Activated CD4-positive, alpha-beta memory T cell treated with anti-CD3 and anti-CD28 coated beads, Interleukin-2, amount 10 ng/mL, durations not matched to agents 7 days and 5 days (primary cell): Measurements from ENCODE around the gene ZBTB43. TPM values are rescaled to one million over a fixed set of nuclear protein-coding genes. Genes with fewer than 3 reads are reported as not detected.
"Not testable (repeated sequence)": the region's sequence is repeated elsewhere in the genome, so short reads cannot be mapped to it uniquely, and the experiment has no call there.

Source experiments
- CTCF ChIA-PET: fragments of 350-600 bp; sonication (Branson Sonifier 250); formaldehyde crosslinking; loops from one replicate; lab custom pipeline; 2021; ENCODE audit warnings: antibody characterized with exemption, inconsistent platforms; lab: Charles Lee
- POLR2A ChIA-PET: fragments of 350-600 bp; sonication (Branson Sonifier 250); formaldehyde crosslinking; loops from one replicate; lab custom pipeline; 2021; ENCODE audit warnings: antibody characterized with exemption; lab: Charles Lee
- DNase-seq: peaks from one replicate; pipeline ENCODE4 v3.0.0-alpha.2; 2020
- H3K27ac Mint-ChIP-seq: one replicate; pipeline ENCODE4 v1.8.0; 2021; ENCODE audit warnings: mild to moderate bottlenecking, mixed read lengths
- H3K27me3 Mint-ChIP-seq: one replicate; pipeline ENCODE4 v1.8.0; 2021; ENCODE audit warnings: mixed read lengths
- H3K36me3 Mint-ChIP-seq: one replicate; pipeline ENCODE4 v1.8.0; 2021; ENCODE audit warnings: low read depth, mixed read lengths
- H3K4me1 Mint-ChIP-seq: one replicate; pipeline ENCODE4 v1.8.0; 2021; ENCODE audit warnings: mixed read lengths
- H3K4me3 Mint-ChIP-seq: one replicate; pipeline ENCODE4 v1.8.0; 2021; ENCODE audit warnings: mild to moderate bottlenecking, mixed read lengths
- H3K9me3 Mint-ChIP-seq: one replicate; pipeline ENCODE4 v1.8.0; 2021; ENCODE audit warnings: mixed read lengths
- total RNA-seq, 2 experiments: library from RNA; stranded (reverse); gene quantifications; one replicate each; pipeline ENCODE4 v1.2.3, GENCODE V29; 2021

The ZBTB43 gene
- total RNA-seq, 2 experiments from 2014 or later: 40.8 to 41.0 TPM

DNA sequence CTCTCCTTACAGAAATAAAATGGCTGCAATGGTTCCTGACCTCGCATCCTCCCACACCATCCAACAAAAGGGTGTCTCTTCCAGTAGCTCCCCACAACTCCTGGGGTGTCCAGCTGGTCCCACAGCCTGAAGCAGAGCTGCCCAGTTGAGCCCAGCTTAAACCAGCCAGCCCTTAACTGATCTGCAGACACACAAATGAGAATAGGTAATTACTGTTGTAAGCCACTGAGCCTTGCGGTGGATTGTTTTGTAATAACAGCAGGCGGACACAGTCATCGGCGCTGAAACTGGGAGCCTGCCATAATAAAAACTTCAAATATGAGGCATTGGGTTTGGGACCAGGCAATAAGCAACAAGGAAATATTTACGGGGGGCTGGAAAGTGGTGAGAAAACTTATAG, 10.4 kb upstream of the ZBTB43 start:
- H3K36me3 Mint-ChIP-seq: no peaks in the 10 kb centered on the region
- CTCF ChIA-PET: interaction anchor here (1.0 to 3.0 kb wide), 2 partner anchors 12 to 92 kb away, joined by 3 to 14 read pairs; no protein-coding TSS in a partner anchor
- H3K27ac Mint-ChIP-seq: no peak overlapping the region
- peaks cover 35% of the 10 kb centered on the region for H3K27me3 Mint-ChIP-seq
- no peak for DNase-seq
- POLR2A ChIA-PET: no interaction called here
- H3K4me3 Mint-ChIP-seq: no peak overlapping the region
- H3K9me3 Mint-ChIP-seq: no peaks in the 10 kb centered on the region
- H3K4me1 Mint-ChIP-seq: peaks cover 2% of the 10 kb centered on the region

DNA sequence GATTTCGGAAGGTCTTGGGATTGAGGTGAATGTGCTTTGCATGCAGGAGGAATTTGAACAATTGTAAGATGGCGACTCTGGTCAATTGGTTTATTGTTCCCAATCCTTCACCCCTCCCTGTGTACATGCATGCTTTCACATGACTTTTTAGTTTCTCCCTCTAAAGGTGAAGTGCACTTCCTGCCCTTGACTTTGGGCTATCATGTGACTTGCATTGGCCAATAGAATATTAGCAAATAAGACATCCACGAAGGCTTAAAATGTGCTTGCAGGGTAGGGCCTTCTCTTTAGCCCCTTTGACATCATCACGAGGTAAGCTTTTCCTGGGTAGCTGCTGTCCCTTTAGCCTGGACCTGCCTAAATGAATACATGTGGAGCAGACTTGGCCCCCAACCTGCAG, 8.1 kb upstream of the ZBTB43 start:
- Mint-ChIP-seq H3K9me3 (no peaks in the 10 kb centered on the region), H3K36me3 (no peaks in the 10 kb centered on the region), H3K4me1 (peaks cover 2% of the 10 kb centered on the region), H3K4me3 (no peak overlapping the region), H3K27ac (no peak overlapping the region), H3K27me3 (peaks cover 20% of the 10 kb centered on the region)
- DNase-seq: no peak
- ChIA-PET CTCF (interaction anchor here (1.4 kb wide), 1 partner anchor 14 kb away, joined by 3 read pairs; no protein-coding TSS in a partner anchor), POLR2A (no interaction called here)

DNA sequence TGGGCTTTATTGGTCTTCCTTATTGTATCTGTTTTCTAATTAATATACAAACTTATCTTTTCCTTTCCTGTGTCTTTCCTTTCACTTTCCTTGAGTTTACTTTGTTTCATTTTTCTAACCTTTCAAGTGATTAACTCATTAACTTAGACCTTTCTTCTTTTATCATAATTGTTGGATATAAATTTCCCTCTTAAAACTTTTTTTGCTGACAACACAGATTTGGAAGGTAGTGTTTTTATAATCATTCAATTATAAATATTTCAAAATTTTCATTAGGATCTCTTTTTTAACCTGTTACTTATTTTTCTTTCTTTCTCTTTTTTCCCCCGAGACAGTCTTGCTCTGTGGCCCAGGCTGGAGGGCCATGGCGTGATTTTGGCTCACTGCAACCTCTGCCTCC, 6.9 kb upstream of the ZBTB43 start:
- peaks cover 8% of the 10 kb centered on the region for H3K4me1 Mint-ChIP-seq
- ChIA-PET CTCF (interaction anchor here (1.4 kb wide), 1 partner anchor 16 kb away, joined by 3 read pairs; no protein-coding TSS in a partner anchor), POLR2A (no interaction called here)
- no peak for DNase-seq
- no peaks in the 10 kb centered on the region for H3K9me3 Mint-ChIP-seq
- peaks cover 12% of the 10 kb centered on the region for H3K27me3 Mint-ChIP-seq
- H3K4me3 Mint-ChIP-seq: no peak overlapping the region
- no peaks in the 10 kb centered on the region for H3K36me3 Mint-ChIP-seq
- no peak overlapping the region for H3K27ac Mint-ChIP-seq

DNA sequence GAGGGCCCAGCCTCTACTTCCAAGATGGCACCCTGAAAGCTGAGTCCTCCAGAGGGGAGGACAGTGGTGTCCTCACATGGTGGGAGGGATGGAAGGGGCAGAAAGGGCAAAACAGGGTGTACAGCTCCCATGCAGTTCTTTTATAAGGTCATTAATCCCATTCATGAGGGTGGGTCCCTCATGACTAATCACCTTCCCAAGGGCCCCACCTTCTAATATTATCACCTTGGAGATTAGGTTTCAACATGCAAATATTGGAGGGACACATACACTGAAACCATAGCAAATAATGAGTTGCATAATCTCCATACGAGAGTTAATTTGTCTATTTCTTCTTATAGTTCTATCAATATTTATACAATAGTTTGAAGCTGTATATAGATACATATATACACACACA, 5.8 kb upstream of the ZBTB43 start:
- Mint-ChIP-seq H3K27me3 (peaks cover 6% of the 10 kb centered on the region), H3K4me3 (no peak overlapping the region), H3K27ac (no peak overlapping the region), H3K9me3 (no peaks in the 10 kb centered on the region), H3K4me1 (peaks cover 10% of the 10 kb centered on the region), H3K36me3 (no peaks in the 10 kb centered on the region)
- no peak for DNase-seq
- ChIA-PET CTCF (interaction anchor here (0.8 to 1.1 kb wide), 2 partner anchors 10 to 92 kb away, joined by 3 to 4 read pairs; no protein-coding TSS in a partner anchor), POLR2A (no interaction called here)

DNA sequence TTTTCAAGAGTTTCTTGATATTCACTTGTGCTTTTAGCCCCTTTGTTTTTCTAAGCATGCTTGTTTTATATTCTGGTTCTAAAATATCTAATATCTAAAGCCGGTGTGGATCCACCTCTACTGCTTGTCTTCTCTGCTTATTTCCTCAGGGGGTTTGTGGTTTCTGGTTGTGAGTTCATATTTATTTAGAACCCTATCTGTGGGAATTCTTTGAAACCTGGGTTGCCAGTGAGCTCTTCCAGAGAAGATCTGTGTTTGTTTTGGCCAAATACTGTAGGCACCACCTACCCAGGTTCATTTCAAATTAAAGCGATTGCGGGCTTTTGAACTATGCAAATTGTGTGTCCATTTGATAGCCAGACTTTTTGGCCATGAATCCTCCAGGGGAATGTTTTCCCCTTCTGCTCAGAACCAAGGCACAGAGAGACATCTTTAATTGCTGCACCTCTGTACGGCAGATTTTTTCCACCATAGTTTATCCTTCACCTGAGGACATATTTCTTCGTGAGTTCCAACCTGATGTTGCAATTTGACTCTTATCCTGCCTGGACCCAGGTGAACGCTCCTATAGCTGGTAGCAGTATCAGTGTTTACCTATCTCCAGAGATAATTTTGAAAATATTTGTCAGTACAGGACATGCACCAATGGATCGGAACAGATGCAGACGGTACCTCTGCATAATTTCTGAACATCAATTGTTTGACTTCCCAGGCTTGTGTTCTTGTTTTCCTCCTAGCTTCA, 2.4 kb upstream of the ZBTB43 start:
- ChIA-PET CTCF (interaction anchor here (1.0 to 1.1 kb wide), 3 partner anchors 21 to 112 kb away, joined by 3 to 5 read pairs (median 3); no protein-coding TSS in a partner anchor), POLR2A (no interaction called here)
- H3K27me3 Mint-ChIP-seq: no peaks in the 10 kb centered on the region
- DNase-seq: no peak
- no peak overlapping the region for H3K27ac Mint-ChIP-seq
- H3K9me3 Mint-ChIP-seq: no peaks in the 10 kb centered on the region
- peaks cover 17% of the 10 kb centered on the region for H3K36me3 Mint-ChIP-seq
- peaks cover 34% of the 10 kb centered on the region for H3K4me1 Mint-ChIP-seq
- H3K4me3 Mint-ChIP-seq: no peak overlapping the region

DNA sequence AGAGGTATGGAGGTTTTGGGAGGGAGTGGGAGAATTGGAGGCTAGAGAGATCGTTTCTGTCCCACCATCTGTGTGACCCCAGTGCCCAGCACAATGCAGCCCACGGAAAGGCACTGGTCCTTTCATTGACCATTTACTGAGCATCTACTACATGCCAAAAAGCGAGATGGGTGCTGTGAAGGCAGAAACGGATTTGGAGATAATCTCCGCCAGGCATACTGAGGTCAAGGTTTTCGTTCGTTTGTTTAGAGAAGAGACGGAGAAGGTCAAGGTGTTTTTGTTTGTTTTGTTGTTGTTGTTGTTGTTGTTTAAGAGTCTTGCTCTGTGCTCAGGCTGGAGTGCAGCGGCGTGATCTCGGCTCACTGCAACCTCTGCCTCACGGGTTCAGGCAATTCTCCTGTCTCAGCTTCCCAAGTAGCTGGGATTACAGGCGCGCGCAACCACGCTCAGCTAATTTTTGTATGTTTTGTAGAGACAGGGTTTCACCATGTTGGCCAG, 593 bp upstream of the ZBTB43 start:
- Mint-ChIP-seq H3K4me3 (peak overlapping the region; percentile 84), H3K27ac (peak overlapping the region; percentile 97), H3K36me3 (peaks cover 27% of the 10 kb centered on the region), H3K27me3 (no peaks in the 10 kb centered on the region), H3K4me1 (peaks cover 43% of the 10 kb centered on the region), H3K9me3 (no peaks in the 10 kb centered on the region)
- CTCF ChIA-PET: interaction anchor here (2.0 to 4.0 kb wide), 4 partner anchors 23 to 101 kb away, joined by 4 to 34 read pairs (median 6); no protein-coding TSS in a partner anchor
- POLR2A ChIA-PET: interaction anchor here (0.5 to 3.1 kb wide), 24 partner anchors 12 to 1604 kb away, joined by 3 to 28 read pairs (median 4); partner anchors contain the start of genes RALGPS1 and ZNF79
- no peak for DNase-seq

DNA sequence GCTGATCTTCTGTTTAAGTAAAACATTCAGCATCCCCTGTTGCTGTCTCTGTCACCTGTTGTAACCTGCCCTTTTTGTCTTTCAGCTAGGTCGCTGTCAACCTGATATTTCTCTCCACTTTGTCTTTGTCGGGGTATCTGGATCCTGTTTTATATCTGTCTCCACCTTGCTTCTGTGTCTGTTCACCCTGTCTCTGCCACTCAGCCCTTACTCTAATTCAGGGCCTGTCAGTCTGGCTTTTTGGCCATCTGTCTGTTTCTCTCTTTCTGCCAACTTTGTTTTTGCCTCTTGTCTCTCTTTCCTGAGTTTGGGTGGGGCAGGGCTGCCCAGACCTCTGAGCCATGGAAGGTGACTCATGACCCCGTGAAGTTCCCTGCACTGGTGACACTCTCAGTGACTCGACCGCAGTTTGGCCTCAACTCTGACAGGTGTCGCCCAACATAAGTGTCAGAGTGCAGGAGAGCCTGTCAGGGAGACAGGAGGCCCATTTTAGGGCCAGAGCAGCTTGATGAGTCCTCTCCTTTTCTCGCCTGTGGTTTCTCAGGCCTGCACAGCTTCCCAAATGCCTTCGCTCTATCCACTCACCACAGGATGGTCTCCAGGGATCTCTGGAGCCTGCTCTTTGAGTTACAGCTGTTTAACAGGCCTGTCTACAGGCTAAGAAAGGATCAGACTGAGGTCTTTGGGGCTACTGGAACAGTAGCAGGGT, 868 bp downstream of the ZBTB43 start:
- ChIA-PET CTCF (interaction anchor here (1.3 to 4.0 kb wide), 5 partner anchors 24 to 103 kb away, joined by 3 to 34 read pairs (median 6); no protein-coding TSS in a partner anchor), POLR2A (interaction anchor here (0.6 to 3.1 kb wide), 34 partner anchors 10 to 1606 kb away, joined by 3 to 28 read pairs (median 4); partner anchors contain the start of genes HSPA5, LRSAM1, RPL12 and ZBTB34)
- peak; percentile 91 for DNase-seq
- no peaks in the 10 kb centered on the region for H3K27me3 Mint-ChIP-seq
- peak overlapping the region; percentile 97 for H3K27ac Mint-ChIP-seq
- H3K4me1 Mint-ChIP-seq: peaks cover 43% of the 10 kb centered on the region
- peak overlapping the region; percentile 84 for H3K4me3 Mint-ChIP-seq
- H3K36me3 Mint-ChIP-seq: peaks cover 35% of the 10 kb centered on the region
- H3K9me3 Mint-ChIP-seq: no peaks in the 10 kb centered on the region

DNA sequence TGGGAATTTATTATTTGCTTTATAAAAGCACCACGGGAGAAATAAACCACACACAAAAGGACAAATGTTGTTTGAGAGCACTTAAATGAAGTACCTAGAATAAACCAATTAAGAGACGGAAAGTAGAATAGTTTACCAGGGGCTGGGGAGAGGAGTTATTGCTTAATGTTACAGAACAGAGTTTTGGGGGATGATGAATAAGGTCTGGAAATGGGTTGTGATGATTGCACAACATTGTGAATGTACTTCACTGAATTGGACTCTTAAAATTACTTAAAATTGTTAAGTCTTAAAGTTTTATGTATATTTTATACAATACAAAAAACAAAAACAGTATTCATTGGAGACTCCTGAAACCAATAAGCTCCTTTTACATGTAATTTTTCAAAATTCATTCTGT, 1.5 kb downstream of the ZBTB43 start:
- Mint-ChIP-seq H3K27ac (peak overlapping the region; percentile 97), H3K4me1 (peaks cover 43% of the 10 kb centered on the region), H3K27me3 (no peaks in the 10 kb centered on the region), H3K36me3 (peaks cover 38% of the 10 kb centered on the region), H3K9me3 (no peaks in the 10 kb centered on the region), H3K4me3 (peak overlapping the region; percentile 84)
- ChIA-PET CTCF (interaction anchor here (1.3 to 4.0 kb wide), 3 partner anchors 24 to 103 kb away, joined by 3 to 34 read pairs (median 4); no protein-coding TSS in a partner anchor), POLR2A (interaction anchor here (0.6 to 3.1 kb wide), 16 partner anchors 10 to 1565 kb away, joined by 3 to 28 read pairs (median 8); partner anchors contain the start of genes HSPA5, LRSAM1, RPL12 and ZBTB34)
- no peak for DNase-seq

DNA sequence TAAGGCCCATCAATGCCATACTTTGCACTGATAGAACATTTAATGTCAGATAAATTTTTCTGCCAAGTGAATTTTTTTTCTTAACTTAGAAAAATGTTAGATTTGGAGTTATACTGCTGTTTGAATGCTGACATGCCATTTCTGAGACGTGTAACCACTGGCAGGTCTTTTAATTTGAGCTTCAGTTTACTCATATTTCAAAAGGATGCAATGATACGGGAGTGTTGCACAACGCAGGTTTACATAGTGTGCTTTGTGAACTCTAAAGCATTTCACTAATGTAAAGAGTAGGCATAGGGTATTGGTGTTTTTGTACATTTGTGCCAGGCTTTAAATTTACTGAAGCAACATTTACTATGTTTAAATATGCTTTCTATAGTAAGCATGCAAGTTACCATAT, 4.2 kb downstream of the ZBTB43 start:
- ChIA-PET CTCF (interaction anchor here (0.6 kb wide), 1 partner anchor 1993 kb away, joined by 4 read pairs; no protein-coding TSS in a partner anchor), POLR2A (interaction anchor here (0.9 to 2.3 kb wide), 2 partner anchors 11 to 86 kb away, joined by 4 to 9 read pairs; no protein-coding TSS in a partner anchor)
- H3K27me3 Mint-ChIP-seq: no peaks in the 10 kb centered on the region
- peaks cover 38% of the 10 kb centered on the region for H3K4me1 Mint-ChIP-seq
- DNase-seq: no peak
- H3K4me3 Mint-ChIP-seq: no peak overlapping the region
- peaks cover 64% of the 10 kb centered on the region for H3K36me3 Mint-ChIP-seq
- H3K27ac Mint-ChIP-seq: no peak overlapping the region
- H3K9me3 Mint-ChIP-seq: peaks cover 4% of the 10 kb centered on the region

DNA sequence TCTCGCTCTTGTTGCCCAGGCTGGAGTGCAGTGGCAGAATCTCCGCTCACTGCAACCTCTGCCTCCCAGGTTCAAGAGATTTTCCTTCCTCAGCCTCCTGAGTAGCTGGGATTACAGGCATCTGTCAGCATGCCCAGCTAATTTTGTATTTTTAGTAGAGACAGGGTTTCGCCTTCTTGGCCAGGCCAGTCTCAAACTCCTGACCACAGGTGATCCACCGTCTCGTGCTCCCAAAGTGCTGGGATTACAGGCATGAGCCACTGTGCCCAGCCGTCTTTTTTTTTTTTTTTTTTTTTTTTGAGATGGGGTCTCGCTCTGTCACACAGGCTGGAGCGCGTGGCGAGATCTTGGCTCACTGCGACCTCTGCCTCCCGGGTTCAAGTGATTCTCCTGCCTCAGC, 5.4 kb downstream of the ZBTB43 start:
- POLR2A ChIA-PET: interaction anchor here (2.3 kb wide), 1 partner anchor 10 kb away, joined by 9 read pairs; no protein-coding TSS in a partner anchor
- DNase-seq, H3K27me3 Mint-ChIP-seq, H3K27ac Mint-ChIP-seq, CTCF ChIA-PET, H3K4me3 Mint-ChIP-seq, H3K9me3 Mint-ChIP-seq: not testable (repeated sequence)
- peaks cover 32% of the 10 kb centered on the region for H3K4me1 Mint-ChIP-seq
- peaks cover 70% of the 10 kb centered on the region for H3K36me3 Mint-ChIP-seq

DNA sequence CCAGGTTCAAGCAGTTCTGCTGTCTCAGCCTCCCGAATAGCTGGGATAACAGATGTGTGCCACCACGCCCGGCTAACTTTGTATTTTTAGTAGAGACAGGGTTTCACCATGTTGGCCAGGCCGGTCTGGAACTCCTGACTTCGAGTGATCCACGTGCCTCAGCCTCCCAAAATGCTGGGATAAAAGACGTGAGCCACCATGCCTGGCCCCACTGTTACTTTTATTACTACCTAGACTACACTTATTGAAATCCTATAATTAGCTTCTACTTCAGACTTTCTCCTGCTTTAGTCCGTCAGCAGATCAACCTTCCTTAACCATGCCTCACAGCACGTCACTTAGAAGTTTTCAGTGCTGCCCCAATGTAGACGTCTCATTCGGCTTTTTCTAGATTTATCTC, 8.2 kb downstream of the ZBTB43 start:
- CTCF ChIA-PET: no interaction called here
- no peak for DNase-seq
- Mint-ChIP-seq H3K4me3 (no peak overlapping the region), H3K9me3 (peaks cover 10% of the 10 kb centered on the region), H3K36me3 (peaks cover 79% of the 10 kb centered on the region), H3K27me3 (no peaks in the 10 kb centered on the region), H3K27ac (no peak overlapping the region), H3K4me1 (peaks cover 11% of the 10 kb centered on the region)
- POLR2A ChIA-PET: no interaction called here

DNA sequence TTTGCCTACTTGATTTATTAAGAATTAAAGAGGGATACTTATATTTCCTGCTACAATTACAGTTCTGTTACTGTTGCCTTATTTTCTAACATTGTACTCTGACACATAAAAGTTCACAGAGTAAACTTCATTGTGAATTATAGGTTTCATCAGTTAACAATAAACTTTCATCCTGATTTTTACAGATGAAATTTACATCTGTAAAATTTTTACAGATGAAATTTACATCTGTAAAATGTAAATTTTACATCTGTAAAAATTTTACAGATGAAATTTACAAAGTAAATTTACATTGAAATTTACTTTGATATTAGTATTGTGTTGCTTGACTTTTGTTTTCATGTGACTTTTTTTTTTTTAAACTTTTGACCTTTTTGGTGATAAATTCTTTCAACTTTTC, 9.3 kb downstream of the ZBTB43 start:
- peaks cover 14% of the 10 kb centered on the region for H3K4me1 Mint-ChIP-seq
- no peak overlapping the region for H3K27ac Mint-ChIP-seq
- H3K9me3 Mint-ChIP-seq: peaks cover 16% of the 10 kb centered on the region
- DNase-seq: no peak
- ChIA-PET POLR2A (no interaction called here), CTCF (no interaction called here)
- H3K4me3 Mint-ChIP-seq: no peak overlapping the region
- peaks cover 86% of the 10 kb centered on the region for H3K36me3 Mint-ChIP-seq
- H3K27me3 Mint-ChIP-seq: no peaks in the 10 kb centered on the region
